Stromal cell of bone marrow (primary cell): ENCODE measurements around the gene TMEM218.

Experiments
- DNase-seq: peaks from one replicate; pipeline ENCODE4 v3.0.0-alpha.2; 2012; ENCODE audit warnings: low read depth

The TMEM218 gene

GRCh38 chr11:125111343-125112207, at the start of gene TMEM218:
TSS of gene TMEM218 (minus strand) at chr11:125111626. CDS start at chr11:125102241, 9,385 bp downstream.
- peak; percentile 98 for DNase-seq

DNA sequence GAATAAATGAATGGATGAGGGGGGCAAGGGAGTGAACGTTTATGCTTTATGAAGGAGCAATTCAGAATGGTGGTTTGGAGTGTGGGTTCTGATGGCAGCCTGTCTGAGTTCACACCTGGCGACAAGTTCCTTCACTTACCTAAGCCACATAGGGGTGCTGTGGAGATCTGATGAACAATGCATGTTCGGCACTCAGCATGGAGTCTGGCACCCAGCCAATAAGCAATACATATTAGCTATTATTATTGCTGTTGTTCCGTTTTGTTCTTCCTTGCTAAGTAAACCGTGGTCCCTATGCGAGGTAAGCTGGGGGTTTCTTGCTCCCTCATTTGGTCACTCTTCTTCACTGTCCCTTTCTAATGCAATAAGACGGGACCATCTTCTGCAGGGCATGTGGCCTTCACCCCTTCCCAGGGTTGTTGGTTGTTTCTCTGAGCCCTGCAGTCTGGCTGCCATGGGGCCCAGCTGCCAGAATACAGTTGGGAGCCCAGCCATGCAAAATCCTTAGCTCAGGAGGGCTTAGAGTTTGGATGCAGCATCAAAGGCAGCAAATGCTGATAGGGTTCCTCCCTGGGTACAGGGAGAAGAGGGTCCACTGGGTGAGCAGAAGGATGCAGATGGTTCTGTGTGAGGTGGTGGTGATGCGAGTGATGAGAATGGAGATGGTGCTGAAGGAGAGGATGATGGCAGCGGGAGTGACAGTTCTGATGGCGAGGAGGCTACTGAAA, 46.7 kb upstream of the TMEM218 start:
- DNase-seq = no peak

DNA sequence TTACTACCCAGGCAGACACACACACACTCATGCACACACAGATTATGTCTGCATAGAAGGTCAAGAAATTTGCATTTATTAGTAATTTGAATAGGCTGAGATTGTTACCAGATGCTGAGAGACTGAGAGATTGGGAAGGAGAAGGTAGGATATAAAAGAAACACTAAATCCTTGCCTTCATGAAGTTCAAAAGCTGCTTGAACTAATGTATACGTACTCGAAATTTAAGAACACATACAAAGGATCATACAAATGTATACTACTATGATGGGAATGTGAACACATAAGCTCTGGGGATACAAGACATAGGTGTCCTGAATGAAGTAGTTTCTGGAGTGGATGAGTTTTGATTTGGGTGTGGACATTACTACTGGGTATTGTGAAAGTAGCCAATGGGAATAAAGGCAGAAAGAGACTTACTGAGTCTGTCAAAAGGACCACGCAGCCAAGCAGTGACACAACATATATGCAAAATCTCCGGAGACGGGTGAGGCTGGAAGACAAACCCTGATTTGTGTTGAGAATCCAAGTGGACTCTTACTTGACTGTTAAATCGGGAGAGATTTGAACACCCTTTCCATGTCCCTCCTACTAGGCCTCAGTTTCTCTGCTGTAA, 45.8 kb upstream of the TMEM218 start:
- no peak for DNase-seq

- no peak for DNase-seq
Measured at GRCh38 chr11:125156346-125157117, 45.1 kb upstream of the TMEM218 start.

GRCh38 chr11:125155767-125156166, 44.3 kb upstream of the TMEM218 start:
- no peak for DNase-seq

- DNase-seq = no peak
Measured at GRCh38 chr11:125155100-125155444, 43.6 kb upstream of the TMEM218 start.

DNA sequence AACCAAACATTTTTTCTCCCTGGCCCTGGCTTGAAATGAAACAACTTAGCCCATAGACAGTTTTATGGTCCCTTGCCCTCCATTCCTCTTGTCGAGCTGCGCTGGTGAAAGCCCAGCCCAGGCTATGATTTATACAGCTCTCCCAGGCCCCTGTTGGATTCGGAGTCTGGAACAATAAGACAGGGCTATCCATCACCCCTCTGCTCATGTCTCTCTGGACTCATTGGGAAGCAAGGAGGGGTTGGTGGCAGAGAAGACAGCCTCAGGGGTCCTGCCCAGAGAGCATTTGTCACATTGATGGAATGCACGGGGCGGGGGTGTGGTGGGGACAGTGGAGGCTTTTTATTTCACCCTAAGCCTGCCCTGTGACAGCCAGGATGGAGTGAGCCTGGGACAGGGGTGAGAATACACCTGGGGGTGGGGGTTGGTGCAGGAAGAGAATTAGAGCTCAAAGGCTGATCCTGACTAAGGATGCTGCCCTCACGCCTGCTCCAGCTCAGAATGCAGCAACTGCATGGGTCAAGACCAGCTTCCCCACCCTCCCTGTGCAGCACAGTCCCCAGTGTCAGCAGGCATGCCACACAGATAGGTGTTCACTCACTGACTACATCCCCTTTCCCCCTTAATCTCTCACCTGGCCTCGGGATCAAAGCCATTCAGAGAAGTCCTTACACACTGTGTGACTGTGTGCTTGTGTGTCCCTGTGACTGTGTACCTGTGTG, 43.1 kb upstream of the TMEM218 start:
- DNase-seq = no peak

- no peak for DNase-seq
Measured at GRCh38 chr11:125153837-125154236, 42.4 kb upstream of the TMEM218 start.

DNA sequence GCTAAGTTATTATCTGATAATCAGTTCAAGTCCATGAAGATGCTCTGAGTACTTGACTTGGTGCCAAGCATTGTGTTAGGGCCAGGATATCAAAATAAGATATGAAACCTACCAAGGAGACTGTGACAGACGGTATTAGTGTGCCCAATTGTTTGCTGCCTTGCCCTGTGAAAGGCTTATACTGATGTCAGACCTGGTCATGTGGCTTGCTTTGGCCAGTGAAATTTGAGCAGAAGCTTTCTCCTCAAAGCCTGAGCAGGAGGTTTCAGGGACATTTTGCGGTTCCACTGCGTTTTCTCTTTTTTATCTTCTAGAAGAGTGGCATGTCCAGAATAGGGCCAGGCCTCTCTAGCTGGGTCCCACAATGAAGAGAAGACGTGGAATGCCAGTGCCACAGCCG, 37.3 kb upstream of the TMEM218 start:
- no peak for DNase-seq

DNA sequence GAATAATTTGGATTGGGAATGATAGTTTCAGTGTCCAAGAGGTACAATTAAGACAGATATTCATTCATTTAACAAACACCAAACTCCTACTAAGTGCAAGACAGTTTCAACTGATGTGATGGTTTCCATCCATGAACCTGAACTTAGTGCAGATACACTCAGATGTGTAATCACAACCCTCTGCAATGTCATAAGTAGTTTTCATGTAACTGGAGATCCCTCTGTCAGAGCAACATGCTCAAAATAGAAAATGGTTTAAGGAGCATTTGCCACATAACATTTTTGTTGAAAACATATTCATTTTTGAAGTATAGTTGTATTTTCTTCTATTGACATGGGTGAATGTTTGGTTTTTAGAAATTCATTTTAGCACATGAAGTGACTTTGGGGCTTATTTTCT, 36.6 kb upstream of the TMEM218 start:
- DNase-seq = no peak

- no peak for DNase-seq
Measured at GRCh38 chr11:125147280-125147679, 35.9 kb upstream of the TMEM218 start.

- DNase-seq = no peak
Measured at GRCh38 chr11:125146232-125146631, 34.8 kb upstream of the TMEM218 start.

DNA sequence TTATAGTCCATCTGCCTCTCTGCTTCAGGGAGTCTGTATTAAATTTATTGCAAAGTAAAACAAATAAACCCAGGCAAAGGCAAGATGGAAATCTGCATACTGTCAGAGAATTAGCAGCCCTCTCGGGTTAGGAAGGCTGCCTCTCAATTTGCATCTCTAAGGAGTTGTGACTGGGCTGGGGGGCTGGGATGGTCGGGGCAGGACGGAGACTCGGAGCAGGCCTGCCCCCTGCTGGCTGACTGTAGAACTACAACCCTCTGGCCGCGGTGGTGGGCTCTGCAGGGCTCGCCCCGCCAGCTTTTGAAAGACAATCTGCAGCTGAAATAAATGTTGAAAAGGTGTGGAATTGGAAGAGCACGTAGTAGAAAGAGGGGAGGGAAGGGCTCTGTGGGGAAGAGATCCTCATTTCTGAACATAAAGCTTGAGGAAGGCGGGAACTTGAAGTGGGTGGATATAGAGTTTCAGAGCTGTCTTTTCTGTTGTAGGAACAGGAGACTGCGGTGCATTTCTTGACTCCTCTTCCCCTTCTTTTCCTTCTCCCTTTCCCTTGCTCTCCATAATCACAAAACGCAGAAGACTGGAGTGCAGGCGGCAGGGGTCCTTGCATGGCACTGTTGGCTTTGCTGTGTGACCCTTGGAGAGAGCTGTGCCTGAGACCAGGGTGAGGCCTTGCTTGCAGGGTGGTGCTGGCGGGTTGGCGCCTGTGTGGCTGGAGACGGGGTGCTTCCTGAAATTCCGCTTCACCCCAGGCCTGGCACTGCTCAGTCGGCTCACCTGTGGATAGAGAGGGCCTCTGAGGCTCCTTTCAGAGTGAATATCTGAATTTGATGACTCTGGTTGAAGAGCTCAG, 30.5 kb upstream of the TMEM218 start:
- no peak for DNase-seq

GRCh38 chr11:125141178-125141577, 29.8 kb upstream of the TMEM218 start:
- no peak for DNase-seq

- no peak for DNase-seq
Measured at GRCh38 chr11:125140233-125140632, 28.8 kb upstream of the TMEM218 start.

GRCh38 chr11:125139778-125140177, 28.4 kb upstream of the TMEM218 start:
- no peak for DNase-seq

- DNase-seq = no peak
Measured at GRCh38 chr11:125138966-125139365, 27.5 kb upstream of the TMEM218 start.

- no peak for DNase-seq
Measured at GRCh38 chr11:125136001-125136400, 24.6 kb upstream of the TMEM218 start.

GRCh38 chr11:125132596-125132995, 21.2 kb upstream of the TMEM218 start:
- no peak for DNase-seq

- no peak for DNase-seq
Measured at GRCh38 chr11:125132071-125132470, 20.6 kb upstream of the TMEM218 start.
